ENCODE measurements around the gene FTO. TPM values are rescaled to one million over a fixed set of nuclear protein-coding genes. Genes with fewer than 3 reads are reported as not detected.

The FTO gene
- total RNA-seq, 6 experiments from 2014 or later = 93.7 to 107 (median 105) TPM

- peaks cover 38% of the 10 kb centered on the region for H3K4me1 Mint-ChIP-seq (ENCODE audit: low read depth)
- TF ChIP-seq, protein P1, sequence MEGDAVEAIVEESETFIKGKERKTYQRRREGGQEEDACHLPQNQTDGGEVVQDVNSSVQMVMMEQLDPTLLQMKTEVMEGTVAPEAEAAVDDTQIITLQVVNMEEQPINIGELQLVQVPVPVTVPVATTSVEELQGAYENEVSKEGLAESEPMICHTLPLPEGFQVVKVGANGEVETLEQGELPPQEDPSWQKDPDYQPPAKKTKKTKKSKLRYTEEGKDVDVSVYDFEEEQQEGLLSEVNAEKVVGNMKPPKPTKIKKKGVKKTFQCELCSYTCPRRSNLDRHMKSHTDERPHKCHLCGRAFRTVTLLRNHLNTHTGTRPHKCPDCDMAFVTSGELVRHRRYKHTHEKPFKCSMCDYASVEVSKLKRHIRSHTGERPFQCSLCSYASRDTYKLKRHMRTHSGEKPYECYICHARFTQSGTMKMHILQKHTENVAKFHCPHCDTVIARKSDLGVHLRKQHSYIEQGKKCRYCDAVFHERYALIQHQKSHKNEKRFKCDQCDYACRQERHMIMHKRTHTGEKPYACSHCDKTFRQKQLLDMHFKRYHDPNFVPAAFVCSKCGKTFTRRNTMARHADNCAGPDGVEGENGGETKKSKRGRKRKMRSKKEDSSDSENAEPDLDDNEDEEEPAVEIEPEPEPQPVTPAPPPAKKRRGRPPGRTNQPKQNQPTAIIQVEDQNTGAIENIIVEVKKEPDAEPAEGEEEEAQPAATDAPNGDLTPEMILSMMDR (IDR thresholded peaks at IDR 0.05) = no peak
- peak; percentile 66 for DNase-seq
- H3K27ac Mint-ChIP-seq = peak overlapping the region; percentile 95
- H3K27me3 Mint-ChIP-seq (ENCODE audit: insufficient read depth) = no peaks in the 10 kb centered on the region; the same call in none of the 2 replicates
- H3K4me3 Mint-ChIP-seq = peak overlapping the region; percentile 75
- H3K9me3 Mint-ChIP-seq = no peaks in the 10 kb centered on the region
- no peaks in the 10 kb centered on the region for H3K36me3 Mint-ChIP-seq (ENCODE audit: low read depth)
Measured at GRCh38 chr16:54077050-54077821, 373.3 kb downstream of the FTO start.

- peak overlapping the region; percentile 95 for H3K27ac Mint-ChIP-seq
- TF ChIP-seq, protein P1 (IDR thresholded peaks at IDR 0.05) = no peak
- peaks cover 2% of the 10 kb centered on the region for H3K27me3 Mint-ChIP-seq (ENCODE audit: insufficient read depth)
- peak overlapping the region; percentile 59 for H3K4me3 Mint-ChIP-seq
- H3K4me1 Mint-ChIP-seq (ENCODE audit: low read depth) = peaks cover 38% of the 10 kb centered on the region
- DNase-seq = peak; percentile 93
- H3K9me3 Mint-ChIP-seq = no peaks in the 10 kb centered on the region
- peaks cover 4% of the 10 kb centered on the region; the same call in 1 of the 2 replicates for H3K36me3 Mint-ChIP-seq (ENCODE audit: low read depth)
Measured at GRCh38 chr16:54080524-54081008, 376.6 kb downstream of the FTO start.

GRCh38 chr16:54086791-54087190 lies 382.8 kb downstream of the FTO start:
- Mint-ChIP-seq H3K27ac (no peak overlapping the region), H3K9me3 (no peaks in the 10 kb centered on the region), H3K4me1 (ENCODE audit: low read depth) (no peaks in the 10 kb centered on the region), H3K27me3 (ENCODE audit: insufficient read depth) (peaks cover 2% of the 10 kb centered on the region; the same call in 1 of the 2 replicates), H3K4me3 (no peak overlapping the region), H3K36me3 (ENCODE audit: low read depth) (peaks cover 11% of the 10 kb centered on the region; the same call in 1 of the 2 replicates)
- TF ChIP-seq, protein P1 (IDR thresholded peaks at IDR 0.05) = no peak
- no peak for DNase-seq

GRCh38 chr16:54090602-54091001 lies 386.6 kb downstream of the FTO start:
- Mint-ChIP-seq H3K9me3 (no peaks in the 10 kb centered on the region), H3K27me3 (ENCODE audit: insufficient read depth) (no peaks in the 10 kb centered on the region), H3K4me1 (ENCODE audit: low read depth) (no peaks in the 10 kb centered on the region), H3K27ac (no peak overlapping the region), H3K4me3 (no peak overlapping the region), H3K36me3 (ENCODE audit: low read depth) (0 out of 2 replicates have a peak, but pooled peaks cover 7% of the 10 kb centered on the region)
- DNase-seq = no peak
- TF ChIP-seq, protein P1 (IDR thresholded peaks at IDR 0.05) = no peak

- H3K4me3 Mint-ChIP-seq = no peak overlapping the region
Measured at GRCh38 chr16:54093281-54093680, 389.3 kb downstream of the FTO start.

More at GRCh38 chr16:54093281-54093680, 389.3 kb downstream of the FTO start:
- no peaks in the 10 kb centered on the region for H3K9me3 Mint-ChIP-seq
- 0 out of 2 replicates have a peak, but pooled peaks cover 7% of the 10 kb centered on the region for H3K36me3 Mint-ChIP-seq (ENCODE audit: low read depth)
- DNase-seq = no peak
- H3K27ac Mint-ChIP-seq = no peak overlapping the region
- H3K27me3 Mint-ChIP-seq (ENCODE audit: insufficient read depth) = no peaks in the 10 kb centered on the region
- H3K4me1 Mint-ChIP-seq (ENCODE audit: low read depth) = no peaks in the 10 kb centered on the region
- TF ChIP-seq, protein P1 (IDR thresholded peaks at IDR 0.05) = no peak

All from HFFc6 (cell line).